Activated T-helper 1 cell treated with Interleukin-2 at 50 U/mL for 16 hours (primary cell): Measurements from ENCODE around the gene ATXN2L.
"Not testable (repeated sequence)": the region's sequence is repeated elsewhere in the genome, so short reads cannot be mapped to it uniquely, and the experiment has no call there.

ENCODE experiments used
- DNase-seq: peaks from one replicate; pipeline ENCODE4 v3.0.0-alpha.2; 2020; ENCODE audit warnings: low read depth

Gene ATXN2L

DNA sequence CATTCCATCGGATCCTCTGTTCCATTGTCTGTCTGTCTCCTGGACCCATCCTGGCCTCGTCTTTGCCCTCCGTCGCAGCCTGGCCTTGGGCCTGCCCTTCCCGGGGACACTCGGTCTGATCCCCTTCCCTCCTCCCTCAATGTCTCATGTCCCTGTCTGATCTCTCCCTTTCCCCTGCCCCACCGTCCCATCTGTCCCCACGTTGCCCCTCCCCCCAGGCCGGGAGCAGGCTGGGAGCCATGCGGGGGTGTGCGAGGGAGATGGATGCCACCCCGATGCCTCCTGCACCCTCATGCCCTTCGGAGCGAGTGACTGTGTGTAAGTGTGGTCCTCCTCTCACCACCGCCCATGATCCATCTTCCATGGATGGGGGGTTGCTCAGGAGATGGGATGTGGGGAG is 50.2 kb downstream of the ATXN2L start:
- DNase-seq: no peak

DNA sequence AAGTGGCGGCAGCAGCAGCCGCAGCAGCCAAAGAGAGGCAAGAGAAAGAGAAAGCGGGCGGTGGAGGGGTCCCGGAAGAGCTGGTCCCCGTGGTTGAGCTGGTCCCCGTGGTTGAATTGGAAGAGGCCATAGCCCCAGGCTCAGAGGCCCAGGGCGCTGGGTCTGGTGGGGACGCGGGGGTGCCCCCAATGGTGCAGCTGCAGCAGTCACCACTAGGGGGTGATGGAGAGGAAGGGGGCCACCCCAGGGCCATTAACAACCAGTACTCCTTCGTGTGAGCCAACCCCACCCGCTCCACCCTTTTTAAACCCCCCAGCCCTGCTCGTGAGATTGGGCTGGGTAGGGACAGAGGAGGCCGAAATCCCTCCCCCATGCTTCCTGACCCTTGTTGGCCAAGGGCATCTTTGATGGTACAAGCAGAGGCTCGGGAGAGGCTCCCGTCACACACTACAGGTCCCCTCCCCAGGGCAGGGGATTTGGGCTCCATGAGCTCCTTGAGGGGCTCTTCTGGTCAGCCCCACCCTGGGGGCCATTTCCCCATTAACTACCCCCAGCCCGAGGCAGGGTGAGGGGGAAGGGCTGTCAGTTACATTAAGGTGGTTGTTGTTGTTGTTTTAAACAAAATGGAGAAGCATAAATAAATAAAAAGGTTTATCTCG is 50.9 kb downstream of the ATXN2L start:
- peak; percentile 31 for DNase-seq

DNA sequence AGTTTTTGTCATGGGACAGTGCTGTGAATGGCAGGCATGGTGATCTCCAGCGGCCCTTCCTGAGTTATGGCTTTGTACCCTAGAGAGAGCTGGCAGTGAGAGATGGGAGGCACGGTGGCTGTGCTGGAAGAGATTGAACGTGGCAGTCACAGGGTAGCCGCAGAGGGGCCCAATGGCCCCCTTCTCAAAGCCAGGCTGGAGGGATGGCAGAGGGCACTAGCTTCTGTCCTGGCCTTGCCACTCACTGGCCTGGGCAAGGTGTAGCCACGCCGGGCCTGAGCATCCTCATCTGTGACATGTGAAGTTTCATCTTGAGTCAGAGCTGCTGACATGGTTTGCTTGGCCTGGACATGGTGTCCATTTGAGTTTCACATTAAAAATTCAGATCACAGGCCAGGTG is 51.6 kb downstream of the ATXN2L start:
- no peak for DNase-seq

DNA sequence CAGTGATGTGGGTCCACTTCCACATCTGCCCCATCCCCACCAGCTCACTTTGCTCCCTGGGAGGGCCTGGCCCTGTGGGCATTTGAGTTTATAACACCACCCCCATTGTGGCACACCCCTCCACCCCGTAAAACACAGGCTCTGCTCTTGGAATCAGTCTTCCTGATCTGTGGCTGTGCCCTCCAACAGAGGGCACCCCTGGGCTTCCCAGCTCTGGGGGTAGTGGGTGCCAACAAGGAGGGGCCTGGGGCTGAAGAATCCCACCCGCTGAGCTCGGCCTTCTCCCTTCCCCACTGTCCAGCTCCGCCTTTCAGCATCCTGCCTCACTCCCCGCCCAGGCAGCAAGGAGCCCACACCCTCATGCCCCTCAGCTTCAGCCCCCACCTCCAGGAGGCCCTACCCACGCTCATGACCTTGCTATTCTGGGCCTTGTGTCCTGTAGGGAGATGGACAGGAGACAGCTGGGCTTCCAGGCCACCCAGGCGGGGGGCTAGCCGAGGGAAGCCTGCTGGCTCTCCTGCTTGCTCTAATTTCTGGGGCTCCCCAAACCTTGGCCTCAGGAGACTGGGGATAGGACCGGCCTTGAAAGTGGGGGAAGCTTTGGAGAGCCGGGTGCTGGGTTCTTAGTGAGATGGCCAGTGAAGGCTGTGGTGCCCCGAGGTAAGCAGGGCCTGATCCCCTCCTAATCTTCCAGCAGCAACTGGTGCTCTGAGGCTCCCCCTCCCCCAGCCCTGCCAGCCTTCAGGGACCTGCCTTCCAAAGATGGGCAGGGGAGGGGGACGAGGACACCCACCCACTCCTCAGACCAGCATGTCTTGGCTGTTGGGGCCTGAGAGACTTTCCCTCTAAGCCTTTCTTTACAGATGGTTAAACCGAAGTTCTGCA is 52.6 kb downstream of the ATXN2L start:
- DNase-seq: no peak

DNA sequence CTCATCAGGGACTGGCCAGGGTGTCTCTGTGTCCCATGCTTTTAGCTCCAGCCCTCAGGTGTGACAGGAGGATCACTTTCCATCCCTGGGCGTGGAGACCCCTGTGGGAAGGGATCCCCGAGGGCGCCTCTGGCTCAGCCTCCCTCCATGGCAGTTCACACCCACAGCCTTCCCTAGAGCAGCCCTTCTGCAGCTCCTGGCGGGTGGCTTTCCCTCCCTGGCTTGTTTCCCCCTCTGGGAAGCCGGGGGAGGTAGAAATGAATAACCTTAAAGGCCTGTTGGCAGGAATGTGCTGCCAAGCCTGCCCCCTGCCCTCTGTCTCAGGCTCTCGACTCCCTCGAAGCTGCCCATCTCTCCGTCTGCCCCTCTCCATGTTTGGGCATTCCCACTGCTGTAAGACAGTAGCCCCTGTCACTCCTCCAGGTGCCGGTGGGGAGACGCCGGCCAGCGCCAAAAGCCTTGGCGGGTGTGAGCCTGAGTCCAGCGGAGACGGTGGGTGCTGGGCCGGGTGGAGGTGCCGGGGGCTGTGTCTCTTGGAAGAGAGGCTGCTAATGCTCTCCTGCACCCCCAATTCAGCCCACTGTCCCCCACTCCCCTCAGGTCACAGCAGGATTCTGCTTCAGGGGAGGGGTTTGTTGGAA is 53.3 kb downstream of the ATXN2L start:
- no peak for DNase-seq

DNA sequence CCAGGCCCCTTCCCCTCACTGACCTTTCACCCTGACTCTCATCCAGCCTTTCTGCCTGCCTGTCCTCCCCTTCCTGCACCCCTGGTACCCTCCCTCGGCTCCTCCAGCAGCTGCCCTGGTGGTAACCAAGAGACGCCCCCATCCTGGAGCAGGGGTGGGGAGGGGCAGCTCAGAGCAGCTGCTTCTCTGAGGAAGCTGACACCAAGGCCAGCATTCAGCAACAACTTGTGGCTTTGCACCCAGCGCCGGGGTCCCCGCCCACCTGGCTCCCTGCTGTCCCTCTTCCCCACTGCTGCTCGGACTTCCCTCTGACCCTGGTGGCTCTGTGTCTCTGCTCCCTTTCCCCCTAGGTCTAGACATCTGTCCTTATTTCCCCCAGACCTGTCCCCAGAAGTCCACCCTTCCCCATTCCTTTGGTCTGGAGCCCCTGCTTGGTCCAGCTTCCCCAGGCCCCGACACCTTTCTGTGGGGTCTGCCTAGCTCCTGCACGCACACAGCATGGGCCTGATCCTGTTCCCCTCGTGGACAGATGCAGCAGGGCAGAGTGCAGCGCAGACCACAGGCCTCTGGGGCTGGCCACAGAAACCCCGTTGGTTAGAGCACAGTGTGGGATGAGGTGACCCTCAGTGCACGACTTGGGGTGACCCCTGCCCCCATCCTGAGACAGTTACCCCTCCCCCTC is 54.3 kb downstream of the ATXN2L start:
- no peak for DNase-seq

DNA sequence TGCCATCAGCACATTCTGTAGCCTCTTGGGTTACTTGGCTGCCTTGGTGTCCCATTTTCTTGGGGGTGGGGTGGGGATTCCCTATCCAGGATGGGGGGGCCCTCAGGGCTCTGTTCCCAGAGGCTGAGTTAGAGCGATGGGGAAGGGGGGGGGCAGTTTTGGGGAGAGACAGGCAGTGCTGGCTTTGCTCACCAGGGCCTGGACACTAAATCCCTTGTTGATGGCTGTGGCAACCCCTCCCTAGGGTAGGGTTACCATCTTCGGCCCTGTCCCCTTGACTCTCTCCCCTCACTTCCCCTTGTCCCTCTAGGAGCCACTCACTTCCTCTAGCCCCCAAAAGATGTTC is 54.8 kb downstream of the ATXN2L start:
- no peak for DNase-seq

DNA sequence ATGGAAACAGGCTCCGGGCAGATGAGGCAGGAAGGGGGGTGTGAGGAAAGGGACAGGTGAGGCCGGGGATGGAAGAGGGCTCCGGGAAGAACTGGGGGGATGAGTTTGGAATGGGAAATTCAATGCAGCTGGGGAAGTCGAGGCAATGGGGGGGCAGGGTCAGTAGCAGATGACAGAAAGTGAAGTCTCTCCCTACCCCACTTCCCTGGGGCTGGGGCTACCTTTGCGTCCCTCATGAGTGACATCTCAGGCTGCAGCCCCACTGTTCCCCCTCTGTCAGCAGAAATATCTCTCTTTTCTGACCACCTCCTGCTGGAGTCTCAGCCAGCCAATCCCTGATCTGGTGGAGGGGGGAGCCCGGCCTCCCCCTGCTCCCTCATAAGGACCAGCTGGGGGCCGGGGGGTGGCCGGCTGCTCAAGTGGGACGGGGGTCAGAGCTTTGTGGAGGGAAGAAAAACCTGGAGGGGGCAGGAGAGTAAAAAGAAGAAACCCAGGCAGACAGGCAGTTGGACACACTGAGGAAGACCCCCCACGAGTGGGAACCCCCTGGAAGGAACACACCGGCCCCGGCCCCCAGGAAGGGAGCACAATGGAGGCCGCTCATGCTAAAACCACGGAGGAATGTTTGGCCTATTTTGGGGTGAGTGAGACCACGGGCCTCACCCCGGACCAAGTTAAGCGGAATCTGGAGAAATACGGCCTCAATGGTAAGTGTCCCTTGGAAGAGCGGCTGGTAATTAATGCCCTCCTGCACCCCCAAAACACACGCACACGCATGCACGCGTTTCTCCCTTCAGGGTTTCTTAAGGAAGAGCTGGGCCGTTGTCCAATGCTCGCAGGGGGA is 55.5 kb downstream of the ATXN2L start, which contains the start of gene ATP2A1:
TSS of gene ATP2A1 (plus strand) at position 406 of the 844 bp plus-strand sequence. CDS start at position 590, 184 bp downstream.
- DNase-seq: no peak

DNA sequence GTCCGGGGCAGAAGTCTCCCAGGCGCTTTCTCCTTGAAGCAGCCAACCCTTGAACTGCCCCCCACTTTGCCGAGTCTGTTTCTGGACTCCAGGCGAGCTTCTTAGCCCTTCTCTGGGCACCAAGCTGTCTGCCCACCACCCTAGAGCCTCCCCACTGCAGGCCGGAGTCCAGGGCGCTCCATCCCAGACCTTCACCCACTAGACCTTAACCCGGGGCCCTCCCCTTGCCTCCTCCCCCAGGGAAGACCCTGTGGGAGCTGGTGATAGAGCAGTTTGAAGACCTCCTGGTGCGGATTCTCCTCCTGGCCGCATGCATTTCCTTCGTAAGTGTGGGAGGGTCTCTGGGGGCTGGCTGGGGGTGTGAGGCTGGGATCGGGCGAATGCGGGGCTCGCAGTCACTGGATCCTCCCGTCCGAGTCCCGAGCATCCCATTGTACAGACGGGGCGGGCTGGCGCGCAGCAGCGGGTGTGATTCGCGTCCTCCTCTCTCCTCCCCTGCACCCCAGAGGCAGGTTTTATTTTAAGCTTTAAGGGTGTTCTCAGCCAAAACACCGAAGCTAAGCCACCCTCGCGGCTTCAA is 56.6 kb downstream of the ATXN2L start:
- DNase-seq: no peak

DNA sequence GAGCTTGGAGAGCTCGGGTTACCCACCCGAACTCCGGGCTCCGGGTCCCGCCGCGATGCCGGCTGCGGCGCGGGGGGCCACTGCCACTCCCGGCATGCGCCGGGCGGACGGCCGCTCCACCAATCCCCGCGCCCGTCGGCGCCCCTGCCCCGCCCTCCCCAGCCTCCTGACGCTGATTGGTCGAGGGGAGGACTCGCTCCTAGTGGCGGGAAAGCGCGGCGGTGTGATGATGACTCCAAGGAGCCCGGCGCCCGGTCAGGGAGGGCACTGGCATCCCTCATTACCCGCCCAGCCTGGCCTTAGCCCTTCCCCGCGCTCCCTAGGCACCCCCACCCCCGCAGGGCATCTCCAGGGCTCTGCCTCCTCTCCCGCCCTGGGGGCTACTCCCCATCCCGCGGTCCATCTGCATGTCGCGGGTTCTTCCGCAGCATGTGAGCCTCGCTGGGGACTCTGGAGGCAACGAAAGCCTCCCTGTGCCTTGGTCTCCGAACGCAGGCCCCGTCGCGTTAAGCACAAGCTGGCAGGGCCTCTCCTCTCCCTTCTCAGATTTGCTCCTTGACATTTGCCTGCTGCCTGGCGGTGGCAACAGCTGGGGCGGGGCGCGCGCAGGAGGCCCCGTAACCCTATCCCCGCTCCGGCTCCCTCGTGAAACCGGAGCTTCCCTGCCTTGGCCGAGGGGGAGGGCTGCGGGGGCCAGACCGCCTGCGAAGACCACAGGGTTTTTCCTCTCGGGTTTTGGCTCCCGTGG is 57.2 kb downstream of the ATXN2L start:
- peak; percentile 85 for DNase-seq

DNA sequence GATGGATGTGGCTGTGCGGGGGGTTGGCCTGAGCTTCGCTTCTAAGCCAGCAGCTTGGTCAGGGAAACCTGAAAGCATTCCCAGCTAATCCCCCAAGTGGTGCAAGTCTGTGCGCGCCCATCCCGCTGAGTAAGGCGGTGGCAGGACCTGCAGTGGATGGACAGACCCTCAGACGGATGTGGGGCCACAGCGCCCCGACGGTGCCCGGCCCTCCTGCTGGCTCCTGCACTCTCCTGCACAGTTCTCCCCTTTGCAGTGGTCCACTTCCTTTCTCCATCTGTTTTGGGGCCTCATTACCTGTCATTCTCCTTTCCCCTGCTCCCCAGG is 57.8 kb downstream of the ATXN2L start:
- DNase-seq: no peak

DNA sequence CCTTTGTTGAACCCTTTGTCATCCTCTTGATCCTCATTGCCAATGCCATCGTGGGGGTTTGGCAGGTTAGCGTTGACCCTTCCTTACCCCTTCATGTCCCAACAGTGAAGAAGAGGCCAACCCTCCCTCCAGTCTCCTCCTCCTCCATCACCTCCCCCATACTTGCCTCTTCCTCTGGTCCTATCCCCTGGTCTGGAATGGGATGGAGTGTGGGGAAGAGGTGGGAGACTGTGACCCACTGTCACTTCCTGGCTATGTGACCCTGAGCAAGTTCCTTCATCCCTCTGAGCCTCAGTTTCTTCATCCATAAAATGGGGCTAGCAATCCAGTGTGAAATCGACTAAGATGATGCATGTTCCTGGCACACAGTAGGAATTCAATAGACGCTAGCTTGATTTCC is 58.2 kb downstream of the ATXN2L start:
- DNase-seq: no peak

DNA sequence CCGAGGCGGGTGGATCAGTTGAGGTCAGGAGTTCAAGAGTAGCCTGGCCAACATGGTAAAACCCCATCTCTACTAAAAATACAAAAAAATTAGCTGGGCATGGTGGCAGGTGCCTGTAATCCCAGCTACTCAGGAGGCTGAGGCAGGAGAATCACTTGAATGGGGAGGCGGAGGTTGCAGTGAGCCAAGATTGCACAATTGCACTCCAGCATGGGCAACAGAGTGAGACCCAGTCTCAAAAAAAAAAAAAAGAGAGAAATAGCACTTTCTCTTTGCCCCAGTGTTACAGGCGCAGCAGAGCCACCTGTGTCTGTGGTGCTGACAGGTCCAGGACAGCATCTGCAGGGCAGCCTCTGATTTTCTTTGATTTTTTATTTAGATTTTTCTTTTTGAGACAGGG is 58.8 kb downstream of the ATXN2L start:
- DNase-seq: not testable (repeated sequence)

DNA sequence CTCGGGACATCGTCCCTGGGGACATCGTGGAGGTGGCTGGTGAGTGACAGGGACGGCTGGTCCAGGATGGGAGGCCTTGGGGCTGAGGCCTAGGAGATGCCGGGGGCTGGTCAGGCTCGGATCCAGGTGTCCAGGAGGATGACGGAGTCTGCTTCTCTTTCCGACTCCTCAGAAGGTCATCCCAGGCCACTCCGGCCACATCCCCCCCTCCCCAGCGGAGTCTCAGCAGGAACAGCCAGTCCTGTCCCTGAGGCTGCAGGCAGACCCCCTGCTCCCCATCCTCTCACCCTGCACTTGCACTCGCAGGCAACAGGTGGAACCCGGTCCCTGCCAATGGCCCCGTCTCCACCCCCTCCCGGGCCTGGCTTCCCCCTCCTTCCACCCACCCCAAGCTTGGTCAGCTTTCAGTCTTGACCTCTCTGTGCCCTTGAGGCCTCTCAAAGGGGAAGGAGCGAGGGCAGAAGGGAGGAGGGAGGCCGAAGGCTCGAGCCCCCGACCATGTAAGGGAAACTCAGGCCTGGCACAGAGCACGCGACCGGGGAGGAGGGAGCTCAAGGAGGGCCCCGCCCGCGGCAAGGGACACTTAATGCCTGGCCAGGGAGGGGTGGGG is 59.9 kb downstream of the ATXN2L start:
- DNase-seq: no peak

DNA sequence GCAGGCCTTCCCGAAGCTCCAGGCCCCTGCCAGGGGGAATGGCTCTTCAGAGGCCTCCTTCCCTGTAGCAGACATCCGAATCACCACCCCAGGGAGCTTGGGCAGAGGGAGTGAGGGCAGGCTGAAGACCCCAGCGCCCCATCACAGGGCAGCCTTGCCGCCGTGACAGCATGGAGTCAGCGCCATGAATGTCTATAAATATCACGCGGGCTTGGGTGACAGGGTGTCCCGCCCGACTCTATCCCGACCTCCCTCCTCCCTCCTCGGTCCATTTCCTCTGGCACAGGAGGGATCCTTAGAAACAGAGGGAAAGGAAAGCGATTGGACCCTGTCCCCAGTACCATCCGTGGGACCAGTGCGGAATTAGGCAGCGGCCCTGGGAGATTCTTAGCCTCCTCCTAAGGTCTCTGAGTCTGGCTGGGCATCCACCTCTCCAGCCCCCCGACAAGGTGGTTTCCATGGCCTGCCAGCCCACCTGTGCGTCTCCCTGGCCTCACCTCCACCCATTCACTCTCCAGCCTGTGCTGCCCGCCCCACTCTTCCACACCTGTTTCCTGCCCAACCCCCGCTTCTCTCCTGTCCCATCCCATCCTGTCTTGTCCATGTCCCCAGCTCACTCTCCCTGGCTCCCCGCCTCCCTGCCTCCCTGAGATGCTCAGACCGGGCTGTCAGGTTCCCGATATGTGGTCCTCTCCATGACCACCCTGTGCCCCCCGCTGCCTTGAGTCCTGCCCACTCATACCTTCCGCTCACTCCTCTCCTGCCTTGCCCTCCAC is 60.6 kb downstream of the ATXN2L start:
- DNase-seq: no peak

DNA sequence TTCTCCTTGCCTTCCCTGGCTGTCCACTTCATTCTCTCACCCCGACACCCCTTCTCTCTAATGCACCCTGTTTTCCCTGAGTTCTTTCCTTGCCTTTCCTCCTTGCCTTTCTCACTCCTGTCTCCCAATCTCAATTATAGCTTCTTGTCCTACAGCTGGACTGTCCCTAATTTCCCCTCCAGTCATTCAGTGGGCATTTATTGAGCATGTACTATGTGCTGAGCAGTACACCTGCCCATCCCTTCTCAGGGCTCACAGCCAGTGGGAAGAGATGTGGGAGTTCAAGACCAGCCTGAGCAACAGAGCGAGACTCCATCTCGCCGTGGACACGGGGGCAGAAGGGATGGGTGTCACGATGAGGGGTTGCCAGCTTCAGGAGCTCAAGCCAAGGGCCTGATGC is 61.2 kb downstream of the ATXN2L start:
- no peak for DNase-seq
